KOPT-K1 (cell line): Measurements from ENCODE around the gene CAMSAP1.

Experiments
- H3K27ac ChIP-seq: fragments of 200-600 bp; sonication (generic); 2 replicates; pipeline ENCODE4 v1.5.1; 2016; ENCODE audit warnings: antibody characterized with exemption, mild to moderate bottlenecking, low read depth, low read length; ENCODE audit not compliant: poor library complexity, severe bottlenecking
- H3K36me3 ChIP-seq: fragments of 200-600 bp; sonication (generic); 2 replicates; pipeline ENCODE4 v1.5.1; 2017; ENCODE audit warnings: antibody characterized with exemption, mild to moderate bottlenecking, low read length, moderate library complexity; ENCODE audit not compliant: insufficient read depth
- H3K9me3 ChIP-seq: fragments of 200-600 bp; sonication (generic); 2 replicates; pipeline ENCODE4 v1.5.1; 2017; ENCODE audit warnings: antibody characterized with exemption, low read length, mild to moderate bottlenecking; ENCODE audit not compliant: insufficient read depth, poor library complexity, severe bottlenecking

CAMSAP1 gene

GRCh38 chr9:135765416-135765815, 141.9 kb downstream of the CAMSAP1 start:
- Histone ChIP-seq H3K36me3 (no peaks in the 10 kb centered on the region), H3K9me3 (peaks cover 23% of the 10 kb centered on the region), H3K27ac (no peak overlapping the region)

- no peaks in the 10 kb centered on the region for H3K36me3 ChIP-seq
- no peak overlapping the region for H3K27ac ChIP-seq
- H3K9me3 ChIP-seq, result peaks cover 23% of the 10 kb centered on the region
Observed at GRCh38 chr9:135764731-135765130, 142.6 kb downstream of the CAMSAP1 start.

- no peak overlapping the region for H3K27ac ChIP-seq
- H3K36me3 ChIP-seq, result no peaks in the 10 kb centered on the region
- H3K9me3 ChIP-seq, result peaks cover 23% of the 10 kb centered on the region
Observed at GRCh38 chr9:135763716-135764446, 143.5 kb downstream of the CAMSAP1 start.

GRCh38 chr9:135762921-135763320, 144.4 kb downstream of the CAMSAP1 start:
- H3K27ac ChIP-seq, result no peak overlapping the region
- H3K36me3 ChIP-seq, result no peaks in the 10 kb centered on the region
- H3K9me3 ChIP-seq, result peaks cover 23% of the 10 kb centered on the region

- peaks cover 18% of the 10 kb centered on the region for H3K9me3 ChIP-seq
- H3K36me3 ChIP-seq, result no peaks in the 10 kb centered on the region
- H3K27ac ChIP-seq, result no peak overlapping the region
Observed at GRCh38 chr9:135761845-135762168, 145.5 kb downstream of the CAMSAP1 start.

GRCh38 chr9:135761150-135761844, 146.0 kb downstream of the CAMSAP1 start:
- Histone ChIP-seq H3K9me3 (peaks cover 13% of the 10 kb centered on the region), H3K27ac (no peak overlapping the region), H3K36me3 (no peaks in the 10 kb centered on the region)

GRCh38 chr9:135760465-135760864, 146.9 kb downstream of the CAMSAP1 start:
- Histone ChIP-seq H3K9me3 (peaks cover 4% of the 10 kb centered on the region), H3K36me3 (no peaks in the 10 kb centered on the region), H3K27ac (no peak overlapping the region)

- Histone ChIP-seq H3K36me3 (no peaks in the 10 kb centered on the region), H3K27ac (no peak overlapping the region), H3K9me3 (no peaks in the 10 kb centered on the region)
Observed at GRCh38 chr9:135759676-135760300, 147.6 kb downstream of the CAMSAP1 start.

- no peaks in the 10 kb centered on the region for H3K36me3 ChIP-seq
- H3K27ac ChIP-seq, result no peak overlapping the region
- no peaks in the 10 kb centered on the region for H3K9me3 ChIP-seq
Observed at GRCh38 chr9:135758870-135759269, 148.5 kb downstream of the CAMSAP1 start.
